ENCODE data around the gene METRN.
"Not testable (repeated sequence)": the region's sequence is repeated elsewhere in the genome, so short reads cannot be mapped to it uniquely, and the experiment has no call there.

The METRN gene

DNA sequence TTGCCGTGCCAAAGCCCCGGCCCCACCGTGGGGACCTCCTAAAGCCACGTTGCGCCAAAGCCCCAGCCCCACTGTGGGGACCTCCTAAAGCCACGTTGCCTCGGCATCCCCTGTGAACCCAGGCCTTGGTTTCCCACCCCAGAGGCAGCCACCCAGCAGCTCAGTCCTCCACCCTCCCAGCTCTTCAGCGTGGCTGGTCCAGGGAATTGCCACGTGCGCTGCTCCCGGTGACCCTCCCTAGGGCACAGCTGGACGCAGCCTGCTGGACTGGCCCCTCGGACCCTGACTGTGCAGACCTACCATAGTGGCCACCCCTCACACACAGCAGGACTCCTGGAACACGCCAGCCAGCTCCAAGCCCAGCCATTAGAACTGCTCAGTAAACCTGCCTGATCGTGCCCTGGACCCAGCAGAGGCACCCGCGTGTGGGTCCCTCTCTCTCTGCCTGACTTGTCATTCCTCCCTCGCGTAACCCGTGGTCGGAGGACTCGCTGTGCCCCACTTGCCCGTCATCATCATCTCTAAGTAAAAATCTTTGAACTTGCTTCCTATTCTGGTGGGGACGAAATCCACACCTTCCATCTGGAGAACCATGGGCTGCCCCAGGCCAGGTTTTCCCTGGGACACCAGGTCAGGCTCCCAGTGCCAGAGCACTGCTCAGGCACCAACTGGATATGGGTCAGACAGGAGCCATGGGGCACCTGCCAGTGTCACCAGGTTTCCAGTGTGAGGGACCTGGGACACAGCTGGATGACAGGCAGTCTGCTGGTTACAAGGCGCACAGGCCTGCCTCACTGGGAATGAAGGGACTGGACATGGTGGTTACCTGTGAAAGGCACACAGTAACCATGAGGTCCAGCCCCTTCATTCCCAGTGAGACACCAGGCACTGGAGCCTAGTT is 20.3 kb downstream of the METRN start:
- DNase-seq (ENCODE audit: low spot score) = no peak

DNA sequence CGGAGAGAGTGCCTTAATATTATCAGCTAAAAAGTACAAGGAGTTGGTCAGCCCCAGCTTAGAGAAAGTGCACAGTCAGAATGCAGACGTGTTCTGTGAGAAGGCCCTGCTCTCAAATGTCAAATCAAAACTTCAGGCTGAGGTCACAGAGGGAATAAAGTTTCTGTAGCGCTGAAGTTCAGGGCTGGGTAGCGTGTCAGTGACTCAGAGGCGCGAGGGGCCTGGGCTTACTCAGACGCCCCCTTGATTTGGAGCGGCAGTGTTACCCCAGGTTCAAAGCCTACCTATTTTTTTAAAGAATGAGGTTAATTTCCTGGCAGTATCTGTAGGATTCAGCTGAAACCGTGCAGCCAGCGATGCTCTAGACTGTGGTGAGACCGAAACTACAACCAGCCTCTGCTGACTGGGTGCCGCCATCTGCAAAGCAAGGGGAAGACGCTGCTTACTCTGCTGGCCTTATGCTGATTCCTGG is 21.1 kb downstream of the METRN start:
- no peak for DNase-seq (ENCODE audit: low spot score)

- no peak for DNase-seq (ENCODE audit: low spot score)
These were observed 22.1 kb downstream of the METRN start for GRCh38 chr16:736936-737481.

DNA sequence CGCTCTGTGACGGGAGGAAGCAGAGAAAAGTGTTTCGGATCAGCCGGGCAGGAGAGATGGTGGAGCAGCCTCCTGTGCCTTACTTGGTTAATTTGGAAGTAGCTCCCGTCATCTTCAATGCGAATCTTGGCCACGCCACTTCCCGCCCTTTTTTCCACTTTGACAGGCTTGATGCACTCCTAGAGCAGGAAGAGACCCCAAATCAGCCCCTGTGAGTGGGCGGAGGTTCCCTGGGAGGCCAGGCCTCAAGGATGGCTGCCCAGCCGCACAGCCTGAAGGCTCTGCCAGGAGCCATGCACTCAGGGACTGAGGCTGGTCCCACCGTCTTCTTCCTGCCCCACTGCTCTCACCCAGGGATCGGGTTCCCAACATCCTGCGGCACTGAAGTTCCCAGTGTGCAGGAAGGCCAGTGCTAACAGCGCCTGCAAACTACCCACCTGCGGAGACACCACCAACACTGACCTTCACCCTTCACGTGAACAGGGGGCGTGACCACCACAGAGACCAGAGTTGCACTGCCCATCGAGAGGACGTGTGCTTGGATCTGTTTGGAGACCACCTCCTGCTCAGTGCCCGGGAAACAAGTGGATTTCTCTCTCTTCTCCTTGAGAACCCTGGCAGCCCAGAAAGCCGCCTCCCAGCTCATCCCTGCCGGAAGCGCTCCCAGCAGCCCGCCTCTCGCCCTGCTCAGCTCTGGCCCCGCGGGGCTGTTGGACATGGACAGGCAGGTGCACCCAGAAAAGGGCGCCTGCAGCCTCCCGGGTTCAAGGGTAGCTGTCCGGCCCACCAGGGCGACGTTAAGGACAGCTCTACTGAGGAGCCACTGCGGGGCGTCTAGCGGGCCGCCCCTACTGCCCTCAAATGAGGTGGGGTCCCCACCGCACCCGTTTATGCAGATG is 24.9 kb downstream of the METRN start:
- no peak for DNase-seq (ENCODE audit: low spot score)

DNA sequence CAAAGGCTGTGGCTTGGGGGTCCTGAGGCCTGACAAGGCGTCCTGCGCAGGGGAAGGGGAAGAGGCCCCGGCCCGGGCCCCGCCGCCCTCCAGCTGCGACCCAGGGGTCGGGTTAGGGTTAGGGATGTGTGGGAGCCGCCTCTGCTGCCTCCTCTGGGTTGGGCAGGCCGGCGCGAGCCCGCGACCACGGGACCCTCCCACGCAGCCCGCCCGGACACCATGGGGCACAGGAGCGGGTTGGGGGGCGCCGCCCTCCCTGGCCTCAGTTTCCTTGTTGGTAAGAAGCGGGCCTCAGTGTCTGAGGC is 25.5 kb downstream of the METRN start:
- DNase-seq (ENCODE audit: low spot score) = no peak

DNA sequence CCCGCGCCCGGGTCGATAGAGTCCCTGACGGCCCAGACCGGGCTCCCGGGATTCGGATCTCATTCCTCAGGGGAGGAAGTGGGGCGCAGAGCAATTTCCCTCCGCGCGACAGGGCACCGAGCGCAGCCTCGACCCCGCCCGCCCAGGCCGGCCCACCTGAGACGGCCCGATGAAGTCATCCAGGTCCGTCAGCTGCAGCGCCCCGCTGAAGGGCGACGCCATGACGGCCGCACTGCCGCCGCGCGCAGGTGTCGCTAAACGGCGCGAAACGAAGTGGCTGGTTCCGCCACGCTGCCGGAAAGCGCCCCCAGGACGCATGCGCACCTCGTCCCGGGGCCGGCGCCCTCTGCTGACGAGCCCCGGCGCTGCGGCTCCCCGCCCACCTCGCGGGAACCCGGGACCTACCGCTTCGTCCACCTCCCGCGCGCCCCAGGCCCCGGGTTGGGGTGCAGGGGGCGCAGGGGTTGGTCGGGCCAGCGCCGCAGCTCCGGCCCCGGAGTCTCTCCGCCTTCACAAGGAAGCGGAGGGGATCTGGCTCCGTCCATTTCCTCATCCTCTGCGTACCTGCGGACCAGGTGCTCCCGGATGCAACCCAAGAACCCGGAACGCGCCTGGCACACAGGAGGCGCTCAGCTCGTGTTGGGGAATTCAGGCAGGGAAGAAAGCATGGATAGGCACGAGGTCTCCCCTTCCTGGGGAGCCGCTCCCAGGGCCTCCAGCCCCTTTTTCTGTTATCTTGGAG is 26.0 kb downstream of the METRN start, which contains the start of gene CIAO3:
Gene CIAO3 (minus strand): TSS at position 234 of the 742 bp plus-strand sequence. CDS start 12 bp downstream, at position 222.
- DNase-seq (ENCODE audit: low spot score) = no peak

DNA sequence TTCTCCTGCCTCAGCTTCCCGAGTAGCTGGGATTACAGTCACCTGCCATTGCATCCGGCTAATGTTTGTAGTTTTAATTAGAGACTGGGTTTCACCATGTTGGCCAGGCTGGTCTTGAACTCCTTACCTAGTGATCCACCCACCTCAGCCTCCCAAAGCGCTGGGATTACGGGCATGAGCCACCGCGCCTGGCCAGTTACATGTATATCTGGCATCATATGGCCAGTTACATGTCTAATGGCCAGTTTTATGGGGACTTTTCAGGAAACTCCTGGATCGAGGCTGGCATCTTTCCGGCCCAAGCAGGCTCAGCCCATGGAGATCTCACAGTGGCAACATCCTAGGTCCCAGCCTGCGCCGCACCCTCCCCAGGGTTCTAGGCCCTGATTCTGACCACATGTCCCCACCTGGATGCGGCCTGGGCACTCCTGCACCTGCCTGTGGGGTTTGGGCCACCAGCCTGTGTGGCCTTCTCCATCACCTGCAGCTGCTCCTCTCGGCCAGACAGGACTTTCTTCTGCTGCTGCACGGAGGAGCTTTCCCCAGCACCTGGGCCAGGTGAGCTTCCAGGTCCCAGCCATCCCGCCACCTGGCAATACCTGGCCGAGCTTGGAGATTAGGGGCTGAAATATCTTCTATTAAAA is 27.2 kb downstream of the METRN start:
- DNase-seq (ENCODE audit: low spot score) = no peak

- not testable (repeated sequence) for DNase-seq (ENCODE audit: low spot score)
These were observed 28.0 kb downstream of the METRN start for GRCh38 chr16:742894-743293.

DNA sequence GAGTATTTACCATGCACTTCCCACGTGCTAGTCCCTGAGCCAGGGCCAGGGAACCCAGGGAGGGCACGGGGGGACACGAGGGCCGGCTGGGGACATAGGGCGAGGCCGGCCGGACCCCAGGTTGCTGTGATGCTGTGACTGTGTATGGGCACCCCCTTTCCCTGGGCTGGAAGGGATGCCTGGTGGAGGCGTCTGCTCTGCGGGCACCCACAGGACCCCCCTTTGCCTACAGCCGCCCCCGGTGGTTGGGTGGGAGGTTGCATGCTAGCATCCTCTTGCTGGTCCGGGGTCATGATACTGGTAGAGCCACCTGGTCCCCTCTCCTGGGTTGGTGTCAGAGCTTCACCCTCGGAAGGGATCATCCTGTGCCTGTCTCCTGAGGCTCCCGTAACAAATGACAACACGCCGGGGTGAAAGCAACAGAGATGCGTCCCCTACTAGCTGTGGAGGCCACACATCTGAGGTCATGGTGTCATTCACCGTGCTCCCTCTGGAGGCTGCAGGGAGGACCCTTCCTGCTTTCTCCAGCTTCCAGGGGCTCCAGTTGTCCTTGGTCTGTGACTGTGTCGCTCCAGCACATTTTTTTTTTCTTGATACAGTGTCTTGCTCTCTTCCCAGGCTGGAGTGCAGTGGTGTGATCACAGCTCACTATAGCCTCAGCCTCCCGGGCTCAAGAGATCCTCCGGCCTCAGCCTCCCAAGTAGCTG is 29.0 kb downstream of the METRN start:
- DNase-seq (ENCODE audit: low spot score) = no peak

- DNase-seq (ENCODE audit: low spot score) = no peak
These were observed 30.8 kb downstream of the METRN start for GRCh38 chr16:745739-746138.

DNA sequence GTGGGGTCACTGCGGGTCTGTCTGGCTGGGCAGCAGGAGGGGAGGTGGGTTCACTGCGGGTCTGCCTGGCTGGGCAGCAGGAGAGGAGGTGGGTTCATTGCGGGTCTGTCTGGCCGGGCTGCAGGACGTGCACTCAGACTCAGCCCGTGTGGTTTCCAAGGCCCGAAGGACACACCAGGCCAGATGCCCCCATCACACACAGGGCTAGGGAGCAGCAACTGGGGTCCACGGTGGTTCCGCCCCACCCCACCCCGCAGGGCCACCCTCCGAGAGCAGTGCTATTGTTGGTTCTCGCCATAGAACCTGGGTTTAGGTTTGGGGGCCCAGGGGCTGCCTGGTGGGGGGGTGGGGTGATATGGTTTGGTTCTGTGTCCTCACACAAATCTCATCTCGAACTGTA is 31.7 kb downstream of the METRN start:
- no peak for DNase-seq (ENCODE audit: low spot score)

GRCh38 chr16:747978-748746 is 33.2 kb downstream of the METRN start:
- no peak for DNase-seq (ENCODE audit: low spot score)

DNA sequence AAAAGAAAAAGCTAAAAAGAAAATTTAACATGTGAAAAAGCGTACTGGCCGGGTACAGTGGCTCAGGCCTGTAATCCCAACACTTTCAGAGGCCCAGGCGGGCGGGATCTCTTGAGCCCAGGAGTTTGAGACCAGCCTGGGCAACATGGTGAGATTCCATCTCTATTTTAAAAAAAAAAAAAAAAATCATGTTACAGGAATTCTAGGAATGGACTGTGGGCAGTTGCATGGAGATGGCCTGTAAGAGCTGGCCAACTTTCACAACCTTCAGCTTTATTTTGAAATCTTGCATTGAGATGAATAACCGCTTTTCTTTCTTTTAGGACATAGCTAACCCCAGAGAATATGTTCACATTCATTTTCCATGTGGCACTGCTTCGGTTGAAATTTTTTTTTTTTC is 34.1 kb downstream of the METRN start:
- DNase-seq (ENCODE audit: low spot score) = no peak

- no peak for DNase-seq (ENCODE audit: low spot score)
These were observed 35.6 kb downstream of the METRN start for GRCh38 chr16:750485-750884.

- DNase-seq (ENCODE audit: low spot score) = no peak
These were observed 36.5 kb downstream of the METRN start for GRCh38 chr16:751152-752006.

DNA sequence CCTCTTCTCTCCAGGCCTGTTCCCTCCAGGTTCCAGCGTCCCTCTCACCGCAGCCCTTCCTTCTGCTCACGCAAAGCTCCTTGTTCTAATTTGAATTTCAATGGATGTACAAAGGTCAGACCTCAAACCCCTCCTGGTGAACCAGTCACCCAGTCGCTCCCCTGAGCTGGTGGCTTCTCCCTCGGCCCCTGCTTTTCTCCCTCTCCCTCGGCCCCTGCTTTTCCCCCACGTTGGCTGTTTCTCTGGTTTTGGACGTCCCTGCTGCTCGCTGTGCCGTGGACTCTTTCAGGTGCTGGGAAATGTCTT is 37.0 kb downstream of the METRN start:
- no peak for DNase-seq (ENCODE audit: low spot score)

DNA sequence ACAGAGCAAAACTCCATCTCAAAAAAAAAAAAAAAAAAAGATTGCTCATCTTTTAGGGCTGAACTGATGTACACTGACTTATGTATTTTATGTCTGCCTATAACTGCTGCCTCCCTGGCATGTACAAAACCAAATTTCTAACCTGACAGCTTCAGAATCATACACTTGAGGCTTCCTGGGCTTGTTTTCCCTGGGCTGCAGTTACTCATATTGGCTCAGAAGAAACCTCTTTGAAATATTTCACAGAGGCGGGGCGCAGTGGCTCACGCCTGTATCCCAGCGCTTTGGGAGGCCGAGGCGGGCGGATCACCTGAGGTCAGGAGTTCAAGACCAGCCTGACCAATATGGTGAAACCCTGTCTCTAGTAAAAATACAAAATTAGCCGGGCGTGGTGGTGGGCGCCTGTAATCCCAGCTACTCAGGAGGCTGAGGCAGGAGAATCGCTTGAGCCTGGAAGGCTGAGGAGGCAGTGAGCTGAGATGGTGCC is 39.2 kb downstream of the METRN start:
- DNase-seq (ENCODE audit: low spot score) = not testable (repeated sequence)

GRCh38 chr16:754656-755055 is 39.7 kb downstream of the METRN start:
- DNase-seq (ENCODE audit: low spot score) = no peak

DNA sequence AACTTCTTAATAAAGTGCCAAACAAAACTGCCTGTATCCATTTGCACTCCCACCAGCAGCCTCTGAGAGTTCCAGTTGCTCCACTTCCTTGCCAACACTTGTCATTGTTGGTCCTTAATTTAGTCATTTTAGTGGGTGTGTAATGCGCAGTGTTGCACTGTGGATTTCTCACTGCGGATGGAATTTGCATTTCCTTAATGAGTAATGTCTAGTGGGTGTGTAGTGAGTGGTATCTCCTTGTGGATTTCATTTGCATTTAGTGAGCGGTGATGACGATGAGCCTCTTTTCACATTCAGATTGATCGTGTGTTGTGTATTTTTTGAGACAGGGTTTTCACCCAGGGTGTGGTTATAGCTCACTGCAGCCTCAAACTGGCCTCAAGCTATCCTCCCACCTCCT is 41.5 kb downstream of the METRN start:
- DNase-seq (ENCODE audit: low spot score) = no peak

All from putamen (tissue), 1 donor.